Stimulated activated naive CD8-positive, alpha-beta T cell treated with anti-CD3 and anti-CD28 coated beads, Interleukin-15, Interleukin-2, amounts not matched to agents 100 ng/mL and 50 ng/mL, for 24 hours (primary cell): ENCODE measurements around the gene SPAG8.

Experiments used
- H3K27ac Mint-ChIP-seq: one replicate; pipeline ENCODE4 v1.8.0; 2021; ENCODE audit warnings: mild to moderate bottlenecking, mixed read lengths
- H3K27me3 Mint-ChIP-seq: one replicate; pipeline ENCODE4 v1.8.0; 2021; ENCODE audit warnings: mixed read lengths
- H3K36me3 Mint-ChIP-seq: one replicate; pipeline ENCODE4 v1.8.0; 2021; ENCODE audit warnings: low read depth, mixed read lengths
- H3K4me1 Mint-ChIP-seq: one replicate; pipeline ENCODE4 v1.8.0; 2021; ENCODE audit warnings: low read depth, mixed read lengths
- H3K4me3 Mint-ChIP-seq: one replicate; pipeline ENCODE4 v1.8.0; 2021; ENCODE audit warnings: mild to moderate bottlenecking, mixed read lengths
- H3K9me3 Mint-ChIP-seq: one replicate; pipeline ENCODE4 v1.8.0; 2021; ENCODE audit warnings: mixed read lengths

The SPAG8 gene

GRCh38 chr9:35812025-35812602 lies at the start of gene SPAG8:
SPAG8 (minus strand) TSS chr9:35812262; CDS start chr9:35812147, 115 bp downstream.
- Mint-ChIP-seq H3K36me3 (peaks cover 5% of the 10 kb centered on the region), H3K4me1 (peaks cover 52% of the 10 kb centered on the region), H3K9me3 (no peaks in the 10 kb centered on the region), H3K27me3 (no peaks in the 10 kb centered on the region), H3K27ac (peak within 1 kb of the TSS; percentile 94), H3K4me3 (peak within 1 kb of the TSS; percentile 85)

- H3K27ac Mint-ChIP-seq: no peak overlapping the region
- no peak overlapping the region for H3K4me3 Mint-ChIP-seq
- no peaks in the 10 kb centered on the region for H3K9me3 Mint-ChIP-seq
- H3K27me3 Mint-ChIP-seq: peaks cover 15% of the 10 kb centered on the region
- H3K36me3 Mint-ChIP-seq: no peaks in the 10 kb centered on the region
- no peaks in the 10 kb centered on the region for H3K4me1 Mint-ChIP-seq
Observed at GRCh38 chr9:35861161-35861897, 49.3 kb upstream of the SPAG8 start.

- Mint-ChIP-seq H3K27me3 (peaks cover 15% of the 10 kb centered on the region), H3K27ac (no peak overlapping the region), H3K4me3 (no peak overlapping the region), H3K4me1 (no peaks in the 10 kb centered on the region), H3K9me3 (no peaks in the 10 kb centered on the region), H3K36me3 (no peaks in the 10 kb centered on the region)
Observed at GRCh38 chr9:35859990-35860339, 47.9 kb upstream of the SPAG8 start.

DNA sequence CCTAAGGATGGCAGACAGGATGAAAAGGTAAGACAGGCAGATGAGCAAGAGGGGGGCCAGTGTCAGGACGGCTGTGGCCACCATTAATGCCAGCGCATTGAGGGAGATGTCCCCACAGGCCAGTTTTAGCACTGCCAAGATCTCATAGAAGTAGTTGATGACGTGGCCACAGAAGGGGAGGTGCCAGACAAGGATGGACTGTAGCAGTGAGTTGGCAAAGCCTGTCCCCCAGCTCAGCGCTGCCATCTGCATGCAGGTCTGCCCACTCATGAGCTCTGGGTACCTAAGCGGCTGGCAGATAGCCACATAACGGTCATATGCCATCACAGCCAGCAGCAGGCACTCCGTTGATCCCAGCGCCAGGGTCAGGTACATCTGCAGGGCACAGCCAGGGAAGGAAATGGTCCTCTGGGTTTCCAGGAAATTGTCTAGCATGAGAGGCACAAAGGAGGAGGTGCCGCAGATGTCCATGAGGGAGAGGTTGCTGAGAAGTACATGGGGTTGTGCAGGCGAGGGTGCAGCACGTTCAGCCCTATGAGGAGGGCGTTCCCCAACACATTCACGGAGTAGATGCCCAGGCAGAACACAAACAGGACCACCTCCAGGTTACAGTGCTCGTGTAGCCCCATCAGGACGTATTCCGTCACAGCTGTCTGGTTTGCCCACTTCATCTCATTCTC lies 47.4 kb upstream of the SPAG8 start:
- Mint-ChIP-seq H3K36me3 (no peaks in the 10 kb centered on the region), H3K4me1 (no peaks in the 10 kb centered on the region), H3K9me3 (no peaks in the 10 kb centered on the region), H3K27me3 (peaks cover 15% of the 10 kb centered on the region), H3K27ac (no peak overlapping the region), H3K4me3 (no peak overlapping the region)

DNA sequence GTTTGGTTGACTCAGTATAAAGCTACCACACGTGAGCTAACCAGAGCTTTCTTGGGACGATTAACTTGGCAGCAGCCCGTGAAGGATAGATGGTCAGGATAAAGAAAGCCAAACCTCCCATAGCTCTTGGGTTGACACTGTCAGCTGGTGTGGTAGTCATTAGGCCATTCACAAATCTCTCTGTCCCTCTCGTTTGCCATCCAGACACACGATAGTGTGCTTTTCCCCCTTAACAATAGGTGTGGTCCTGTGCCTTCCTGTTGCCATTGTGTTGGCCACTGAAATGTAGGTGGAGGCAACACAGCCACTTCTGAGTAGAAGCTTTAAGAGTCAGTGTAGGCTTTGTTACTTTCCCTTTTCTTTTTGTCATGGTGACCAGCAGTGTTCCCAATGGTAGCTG lies 46.4 kb upstream of the SPAG8 start:
- H3K4me3 Mint-ChIP-seq: no peak overlapping the region
- H3K4me1 Mint-ChIP-seq: no peaks in the 10 kb centered on the region
- no peaks in the 10 kb centered on the region for H3K36me3 Mint-ChIP-seq
- H3K27me3 Mint-ChIP-seq: peaks cover 15% of the 10 kb centered on the region
- no peaks in the 10 kb centered on the region for H3K9me3 Mint-ChIP-seq
- H3K27ac Mint-ChIP-seq: no peak overlapping the region

DNA sequence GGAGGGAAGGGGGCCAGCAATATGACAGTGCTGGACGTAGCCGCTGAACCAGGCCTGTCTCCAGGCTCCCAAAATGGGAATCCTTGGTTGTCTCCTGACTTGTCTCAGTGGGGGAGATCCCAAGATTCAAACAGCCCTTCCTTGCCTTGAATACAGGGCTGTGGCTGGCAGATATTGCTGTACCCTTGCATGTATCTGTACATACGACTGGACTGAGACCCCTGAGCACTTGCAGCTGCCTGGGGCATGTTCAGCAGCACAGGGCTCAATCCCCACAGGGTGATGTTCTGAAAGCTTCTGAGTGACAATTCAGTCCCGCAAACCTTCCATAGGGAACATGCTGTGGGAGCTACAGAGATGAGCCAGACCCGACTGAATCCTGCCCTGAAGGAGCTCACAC lies 44.8 kb upstream of the SPAG8 start:
- H3K4me1 Mint-ChIP-seq: no peaks in the 10 kb centered on the region

DNA sequence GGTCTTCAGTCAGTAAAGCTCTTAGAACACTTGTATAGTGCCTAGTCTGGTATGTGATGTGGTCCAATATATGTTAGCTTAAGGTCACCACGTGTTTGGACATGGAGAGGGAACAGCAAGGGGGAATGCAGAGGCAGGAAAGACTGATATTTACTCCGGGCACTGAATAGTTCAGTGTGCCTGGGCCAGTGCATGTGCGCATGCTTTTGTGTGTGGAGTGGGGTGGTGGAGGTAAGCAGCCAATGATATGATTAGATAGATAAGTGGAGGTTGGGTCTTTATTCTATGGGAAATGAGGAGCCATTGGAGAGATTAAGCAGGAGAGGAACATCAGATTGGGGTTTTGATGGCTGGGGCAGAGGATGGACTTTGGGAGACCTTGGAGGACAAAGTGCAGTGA lies 44.1 kb upstream of the SPAG8 start:
- H3K9me3 Mint-ChIP-seq: no peaks in the 10 kb centered on the region
- no peaks in the 10 kb centered on the region for H3K36me3 Mint-ChIP-seq
- H3K27ac Mint-ChIP-seq: no peak overlapping the region

More for the DNA sequence above, 44.8 kb upstream of the SPAG8 start:
- Mint-ChIP-seq H3K36me3 (no peaks in the 10 kb centered on the region), H3K4me3 (no peak overlapping the region), H3K27me3 (peaks cover 5% of the 10 kb centered on the region), H3K27ac (no peak overlapping the region), H3K9me3 (no peaks in the 10 kb centered on the region)

GRCh38 chr9:35854091-35854762 lies 42.2 kb upstream of the SPAG8 start:
- no peak overlapping the region for H3K27ac Mint-ChIP-seq
- H3K4me3 Mint-ChIP-seq: no peak overlapping the region
- H3K27me3 Mint-ChIP-seq: no peaks in the 10 kb centered on the region
- no peaks in the 10 kb centered on the region for H3K4me1 Mint-ChIP-seq
- no peaks in the 10 kb centered on the region for H3K36me3 Mint-ChIP-seq
- H3K9me3 Mint-ChIP-seq: no peaks in the 10 kb centered on the region

More for the DNA sequence above, 44.1 kb upstream of the SPAG8 start:
- H3K27me3 Mint-ChIP-seq: no peaks in the 10 kb centered on the region
- no peak overlapping the region for H3K4me3 Mint-ChIP-seq
- no peaks in the 10 kb centered on the region for H3K4me1 Mint-ChIP-seq

DNA sequence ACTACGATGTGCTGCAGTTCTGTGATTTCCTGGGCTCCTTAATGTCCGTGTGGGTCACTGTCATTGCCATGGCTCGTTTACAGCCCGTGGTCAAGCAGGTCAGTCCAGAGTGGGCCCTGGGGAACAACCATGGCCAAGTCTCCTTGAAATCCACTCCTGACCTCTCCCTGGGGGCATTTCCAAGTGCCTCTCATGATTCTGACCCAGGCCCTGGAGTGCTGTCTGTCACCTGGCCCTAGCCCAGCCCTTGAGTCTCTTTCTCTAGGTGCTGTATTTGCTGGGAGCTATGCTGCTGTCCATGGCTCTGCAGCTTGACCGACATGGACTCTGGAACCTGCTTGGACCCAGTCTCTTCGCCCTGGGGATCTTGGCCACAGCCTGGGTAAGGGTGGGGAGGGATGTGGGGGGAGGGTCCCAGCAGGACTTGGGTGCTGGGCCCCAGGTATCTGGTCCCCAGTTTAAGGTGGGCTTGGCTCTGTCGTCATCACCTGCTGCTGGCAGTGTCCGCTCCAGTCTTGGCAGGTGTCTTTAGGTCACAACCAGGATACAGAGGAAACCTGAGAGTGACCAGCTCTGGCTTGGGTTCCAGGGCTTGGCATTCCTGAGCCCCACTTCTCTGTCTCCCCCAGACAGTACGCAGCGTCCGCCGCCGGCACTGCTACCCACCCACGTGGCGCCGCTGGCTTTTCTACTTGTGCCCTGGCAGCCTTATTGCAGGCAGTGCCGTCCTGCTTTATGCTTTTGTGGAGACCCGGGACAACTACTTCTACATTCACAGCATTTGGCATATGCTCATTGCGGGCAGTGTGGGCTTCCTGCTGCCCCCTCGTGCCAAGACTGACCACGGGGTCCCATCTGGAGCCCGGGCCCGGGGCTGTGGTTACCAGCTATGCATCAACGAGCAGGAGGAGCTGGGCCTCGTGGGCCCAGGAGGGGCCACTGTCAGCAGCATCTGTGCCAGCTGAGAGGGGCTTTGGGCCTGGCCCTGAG lies 41.1 kb upstream of the SPAG8 start:
- H3K27me3 Mint-ChIP-seq: no peaks in the 10 kb centered on the region
- no peaks in the 10 kb centered on the region for H3K36me3 Mint-ChIP-seq

GRCh38 chr9:35852267-35852815 lies 40.3 kb upstream of the SPAG8 start:
- Mint-ChIP-seq H3K36me3 (no peaks in the 10 kb centered on the region), H3K9me3 (no peaks in the 10 kb centered on the region), H3K4me1 (peaks cover 16% of the 10 kb centered on the region), H3K27me3 (no peaks in the 10 kb centered on the region), H3K4me3 (no peak overlapping the region), H3K27ac (no peak overlapping the region)

More for the DNA sequence above, 41.1 kb upstream of the SPAG8 start:
- Mint-ChIP-seq H3K4me1 (peaks cover 8% of the 10 kb centered on the region), H3K4me3 (no peak overlapping the region), H3K27ac (no peak overlapping the region), H3K9me3 (no peaks in the 10 kb centered on the region)

- no peaks in the 10 kb centered on the region for H3K9me3 Mint-ChIP-seq
- no peaks in the 10 kb centered on the region for H3K36me3 Mint-ChIP-seq
- peaks cover 40% of the 10 kb centered on the region for H3K4me1 Mint-ChIP-seq
- H3K27ac Mint-ChIP-seq: peak overlapping the region; percentile 62
- no peaks in the 10 kb centered on the region for H3K27me3 Mint-ChIP-seq
- H3K4me3 Mint-ChIP-seq: no peak overlapping the region
Observed at GRCh38 chr9:35847792-35848572, 35.9 kb upstream of the SPAG8 start.

DNA sequence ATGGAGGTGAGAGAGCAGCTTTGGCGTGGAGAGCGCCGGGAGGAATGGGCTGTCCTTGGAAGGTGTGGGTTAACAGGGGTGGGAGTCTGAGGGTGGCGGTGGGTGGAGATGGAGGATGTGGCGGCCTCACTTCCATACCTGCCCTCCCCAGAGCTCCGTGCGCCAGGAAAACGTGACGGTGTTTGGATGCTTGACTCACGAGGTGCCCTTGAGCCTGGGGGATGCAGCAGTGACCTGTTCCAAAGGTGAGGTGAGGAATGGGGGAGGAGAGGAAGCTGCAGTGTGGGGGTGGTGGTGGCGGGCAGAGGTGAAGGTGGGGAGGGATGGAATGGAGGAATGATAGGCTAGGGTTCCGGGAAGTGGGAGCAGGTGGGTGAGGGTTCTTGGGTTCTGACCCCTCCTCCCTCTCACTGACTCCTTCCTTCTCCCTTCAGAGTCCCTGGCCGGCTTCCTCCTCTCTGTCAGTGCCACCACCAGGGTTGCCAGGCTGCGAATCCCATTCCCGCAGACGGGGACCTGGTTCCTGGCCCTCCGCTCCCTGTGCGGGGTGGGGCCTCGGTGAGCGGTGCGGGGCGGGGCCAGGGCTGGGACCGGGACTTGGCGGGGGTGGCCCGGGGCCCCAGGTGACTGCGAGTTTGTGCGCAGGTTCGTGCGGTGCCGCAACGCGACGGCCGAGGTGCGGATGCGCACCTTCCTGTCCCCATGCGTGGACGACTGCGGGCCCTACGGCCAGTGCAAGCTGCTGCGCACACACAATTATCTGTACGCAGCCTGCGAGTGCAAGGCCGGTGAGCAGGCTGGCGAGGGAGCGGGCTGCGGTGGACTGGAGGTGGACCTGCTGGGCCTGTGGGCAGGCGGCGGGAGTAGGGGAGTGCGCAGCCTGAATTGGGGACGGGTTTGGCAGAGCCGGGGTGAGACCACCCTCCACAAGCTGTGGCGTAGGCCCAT lies 34.0 kb upstream of the SPAG8 start:
- Mint-ChIP-seq H3K27ac (peak overlapping the region; percentile 43), H3K27me3 (no peaks in the 10 kb centered on the region), H3K36me3 (no peaks in the 10 kb centered on the region), H3K4me3 (no peak overlapping the region), H3K4me1 (peaks cover 43% of the 10 kb centered on the region), H3K9me3 (no peaks in the 10 kb centered on the region)
